SU-DHL-6 (cell line): ENCODE measurements around the gene C1orf21.

Experiments used
- H2AFZ ChIP-seq: fragments of 200-600 bp; sonication (generic); 2 replicates; pipeline ENCODE4 v1.6.1; 2014; ENCODE audit warnings: low read depth, mild to moderate bottlenecking, moderate library complexity, mixed read lengths, antibody characterized with exemption, low read length; ENCODE audit not compliant: severe bottlenecking
- H3F3A ChIP-seq: fragments of 200-600 bp; shearing (Covaris generic); 2 replicates; pipeline ENCODE4 v1.6.0; 2016; ENCODE audit warnings: antibody characterized with exemption, mild to moderate bottlenecking; ENCODE audit not compliant: insufficient read depth
- H3K27ac ChIP-seq: fragments of 200-600 bp; sonication (generic); 2 replicates; pipeline ENCODE4 v1.5.1; 2016; ENCODE audit warnings: low read depth, mild to moderate bottlenecking, low read length, moderate library complexity, mixed read lengths
- H3K27me3 ChIP-seq: fragments of 200-600 bp; sonication (generic), shearing (Covaris generic); 2 replicates; pipeline ENCODE4 v1.6.0; 2014; ENCODE audit warnings: mild to moderate bottlenecking, low read length
- H3K36me3 ChIP-seq: fragments of 200-600 bp; sonication (generic); 2 replicates; pipeline ENCODE4 v1.6.1; 2014; ENCODE audit warnings: mild to moderate bottlenecking, low read length, mixed read lengths
- H3K4me2 ChIP-seq: fragments of 300-600, 200-600 bp; shearing (Covaris generic), sonication (generic); 2 replicates; pipeline ENCODE4 v1.6.0; 2014; ENCODE audit warnings: low read length, low read depth, mild to moderate bottlenecking; ENCODE audit not compliant: poor library complexity, severe bottlenecking
- H3K4me3 ChIP-seq: fragments of 200-600 bp; sonication (generic); 2 replicates; pipeline ENCODE4 v1.5.1; 2014; ENCODE audit warnings: antibody characterized with exemption, low read length, mild to moderate bottlenecking, mixed read lengths; ENCODE audit not compliant: insufficient read depth, poor library complexity, severe bottlenecking
- H3K79me2 ChIP-seq: fragments of 200-600 bp; sonication (generic); 2 replicates; pipeline ENCODE4 v1.6.1; 2014; ENCODE audit warnings: mild to moderate bottlenecking, low read length, moderate library complexity; ENCODE audit not compliant: insufficient read depth
- H3K9ac ChIP-seq: fragments of 200-600 bp; sonication (generic); 2 replicates; pipeline ENCODE4 v1.7.0; 2014; ENCODE audit warnings: mild to moderate bottlenecking, low read length
- H3K9me2 ChIP-seq: fragments of 200-600 bp; sonication (generic); replicated peaks from 2 replicates; pipeline ENCODE4 v1.6.1; 2014; ENCODE audit warnings: low read length; ENCODE audit not compliant: insufficient read depth
- H3K9me3 ChIP-seq: fragments of 200-600 bp; sonication (generic); 2 replicates; pipeline ENCODE4 v1.6.1; 2014; ENCODE audit warnings: low read length, mixed read lengths; ENCODE audit not compliant: insufficient read depth
- H4K20me1 ChIP-seq: fragments of 200-600 bp; sonication (generic); 2 replicates; pipeline ENCODE4 v1.6.1; 2014; ENCODE audit warnings: low read depth, mild to moderate bottlenecking, antibody characterized with exemption, low read length, moderate library complexity, mixed read lengths
- CTCF ChIP-seq: fragments of 200-600 bp; sonication (generic); IDR thresholded peaks from one replicate; pipeline ENCODE4 v1.5.1; 2017; ENCODE audit warnings: antibody characterized with exemption, mild to moderate bottlenecking, low read length, moderate library complexity; ENCODE audit not compliant: insufficient read depth, poor library complexity, severe bottlenecking
- EZH2phosphoT487 ChIP-seq: fragments of 200-600 bp; sonication (generic), shearing (Covaris generic); conservative IDR thresholded peaks from 2 replicates; pipeline ENCODE4 v1.6.1; 2018; ENCODE audit warnings: mild to moderate bottlenecking, antibody characterized with exemption, low read length, moderate library complexity, mixed read lengths

C1orf21 gene

GRCh38 chr1:184373155-184373554 is 13.7 kb upstream of the C1orf21 start:
- Histone ChIP-seq H4K20me1 (no peaks in the 10 kb centered on the region), H2AFZ (no peak overlapping the region)

GRCh38 chr1:184376369-184376768 is 10.5 kb upstream of the C1orf21 start:
- Histone ChIP-seq H3K79me2 (no peaks in the 10 kb centered on the region), H3K4me2 (no peak overlapping the region)

More at GRCh38 chr1:184373155-184373554, 13.7 kb upstream of the C1orf21 start:
- H3K36me3 ChIP-seq: no peaks in the 10 kb centered on the region
- no peak overlapping the region for H3K4me3 ChIP-seq
- no peak overlapping the region for H3K27ac ChIP-seq
- H3K4me2 ChIP-seq: no peak overlapping the region
- no peaks in the 10 kb centered on the region for H3F3A ChIP-seq
- no peak overlapping the region for H3K9ac ChIP-seq
- H3K27me3 ChIP-seq: no peaks in the 10 kb centered on the region
- TF ChIP-seq EZH2phosphoT487: no peak
- H3K9me3 ChIP-seq: no peaks in the 10 kb centered on the region
- no peaks in the 10 kb centered on the region for H3K9me2 ChIP-seq
- no peaks in the 10 kb centered on the region for H3K79me2 ChIP-seq

GRCh38 chr1:184379111-184379752 is 7.6 kb upstream of the C1orf21 start:
- Histone ChIP-seq H2AFZ (no peak overlapping the region), H4K20me1 (no peaks in the 10 kb centered on the region), H3K9me3 (no peaks in the 10 kb centered on the region), H3K36me3 (no peaks in the 10 kb centered on the region), H3K9me2 (no peaks in the 10 kb centered on the region), H3K9ac (no peak overlapping the region), H3K27ac (no peak overlapping the region), H3K4me3 (no peak overlapping the region), H3K79me2 (no peaks in the 10 kb centered on the region), H3K27me3 (no peaks in the 10 kb centered on the region), H3K4me2 (no peak overlapping the region), H3F3A (no peaks in the 10 kb centered on the region)
- TF ChIP-seq CTCF (no peak), EZH2phosphoT487 (no peak)

More at GRCh38 chr1:184376369-184376768, 10.5 kb upstream of the C1orf21 start:
- no peak for TF ChIP-seq EZH2phosphoT487
- no peak for TF ChIP-seq CTCF
- no peaks in the 10 kb centered on the region for H3F3A ChIP-seq
- H3K9me3 ChIP-seq: no peaks in the 10 kb centered on the region
- no peak overlapping the region for H3K4me3 ChIP-seq
- H3K27me3 ChIP-seq: no peaks in the 10 kb centered on the region
- H3K9ac ChIP-seq: no peak overlapping the region
- no peaks in the 10 kb centered on the region for H3K36me3 ChIP-seq
- H3K9me2 ChIP-seq: no peaks in the 10 kb centered on the region
- no peak overlapping the region for H3K27ac ChIP-seq
- no peak overlapping the region for H2AFZ ChIP-seq
- H4K20me1 ChIP-seq: no peaks in the 10 kb centered on the region

- no peak for TF ChIP-seq CTCF
- TF ChIP-seq EZH2phosphoT487: no peak
These were observed 6.4 kb upstream of the C1orf21 start for GRCh38 chr1:184380468-184380867.

More at GRCh38 chr1:184380468-184380867, 6.4 kb upstream of the C1orf21 start:
- no peak overlapping the region for H3K4me3 ChIP-seq
- H3K27me3 ChIP-seq: no peaks in the 10 kb centered on the region
- H3K79me2 ChIP-seq: no peaks in the 10 kb centered on the region
- no peak overlapping the region for H3K27ac ChIP-seq
- no peaks in the 10 kb centered on the region for H3K9me2 ChIP-seq
- no peak overlapping the region for H3K4me2 ChIP-seq
- no peak overlapping the region for H2AFZ ChIP-seq
- no peaks in the 10 kb centered on the region for H4K20me1 ChIP-seq
- no peaks in the 10 kb centered on the region for H3K36me3 ChIP-seq
- no peaks in the 10 kb centered on the region for H3K9me3 ChIP-seq
- no peaks in the 10 kb centered on the region for H3F3A ChIP-seq
- H3K9ac ChIP-seq: no peak overlapping the region
